Uterus (tissue), 2 donors: Measurements from ENCODE around the gene KREMEN2.

Experiments used
- CTCF ChIP-seq, 4 experiments: fragments of 200-600 bp in 2 of 4; fragments of 450-650 bp in 2 of 4; sonication (generic) in 2 of 4; IDR thresholded peaks; one replicate each; pipeline ENCODE4 v1.5.1; 2016 to 2019; ENCODE audit warnings: antibody characterized with exemption in 4 of 4, mild to moderate bottlenecking in 2 of 4, moderate library complexity in 1 of 4
- POLR2A ChIP-seq, 2 donors: fragments of 450-650 bp; IDR thresholded peaks; one replicate each; pipeline ENCODE4 v1.6.1; 2016; ENCODE audit warnings: antibody characterized with exemption in 2 of 2, mild to moderate bottlenecking in 1 of 2, moderate library complexity in 1 of 2

- TF ChIP-seq CTCF (IDR thresholded peaks at IDR 0.05) = no peak
- TF ChIP-seq POLR2A (IDR thresholded peaks at IDR 0.05) = no peak
Observed at GRCh38 chr16:2934450-2934849, 29.6 kb upstream of the KREMEN2 start.
